DMS53 treated with DMSO at 0.1 percent for 48 hours (cell line): ENCODE measurements around the gene TYW1B.
A peak's percentile ranks its signal among the peaks of the same experiment; 100 is the strongest.
"Not testable (repeated sequence)": the region's sequence is repeated elsewhere in the genome, so short reads cannot be mapped to it uniquely, and the experiment has no call there.

Experiments used
- DNase-seq: peaks from one replicate; lab custom pipeline; 2025; ENCODE audit not compliant: unreplicated experiment; lab: John Stamatoyannopoulos, UW

Gene TYW1B

GRCh38 chr7:72827839-72828591 lies at the start of gene TYW1B:
Gene TYW1B (minus strand): TSS chr7:72828200. CDS start chr7:72828075, 125 bp downstream.
- DNase-seq, result peak; percentile 97

GRCh38 chr7:72867591-72867990 lies 39.6 kb upstream of the TYW1B start:
- not testable (repeated sequence) for DNase-seq

GRCh38 chr7:72858846-72859400 lies 30.9 kb upstream of the TYW1B start:
- not testable (repeated sequence) for DNase-seq

- peak; percentile 40 for DNase-seq
Measured at GRCh38 chr7:72857925-72858324, 29.9 kb upstream of the TYW1B start.

- not testable (repeated sequence) for DNase-seq
Measured at GRCh38 chr7:72855261-72855660, 27.3 kb upstream of the TYW1B start.

GRCh38 chr7:72852937-72853336 lies 24.9 kb upstream of the TYW1B start:
- not testable (repeated sequence) for DNase-seq

- DNase-seq, result not testable (repeated sequence)
Measured at GRCh38 chr7:72850746-72851145, 22.7 kb upstream of the TYW1B start.

GRCh38 chr7:72844146-72844545 lies 16.1 kb upstream of the TYW1B start:
- not testable (repeated sequence) for DNase-seq

GRCh38 chr7:72843166-72843565 lies 15.2 kb upstream of the TYW1B start:
- not testable (repeated sequence) for DNase-seq

- not testable (repeated sequence) for DNase-seq
Measured at GRCh38 chr7:72840966-72841511, 13.0 kb upstream of the TYW1B start.

GRCh38 chr7:72838315-72838714 lies 10.3 kb upstream of the TYW1B start:
- DNase-seq, result not testable (repeated sequence)

GRCh38 chr7:72837291-72837690 lies 9.3 kb upstream of the TYW1B start:
- not testable (repeated sequence) for DNase-seq

GRCh38 chr7:72830567-72830966 lies 2.6 kb upstream of the TYW1B start:
- not testable (repeated sequence) for DNase-seq

GRCh38 chr7:72829687-72830354 lies 1.8 kb upstream of the TYW1B start:
- DNase-seq, result peak; percentile 68

GRCh38 chr7:72829291-72829686 lies 1.3 kb upstream of the TYW1B start:
- peak; percentile 99 for DNase-seq

- DNase-seq, result peak; percentile 10
Measured at GRCh38 chr7:72823765-72824732, 4.0 kb downstream of the TYW1B start.

- not testable (repeated sequence) for DNase-seq
Measured at GRCh38 chr7:72822497-72822896, 5.5 kb downstream of the TYW1B start.

- DNase-seq, result not testable (repeated sequence)
Measured at GRCh38 chr7:72818663-72819361, 9.2 kb downstream of the TYW1B start.

GRCh38 chr7:72817661-72818060 lies 10.3 kb downstream of the TYW1B start:
- DNase-seq, result not testable (repeated sequence)
